ENCODE data around the gene GSKIP. TPM values are rescaled to one million over a fixed set of nuclear protein-coding genes. Genes with fewer than 3 reads are reported as not detected.

Gene GSKIP
- total and polyA plus RNA-seq, 7 donors = 13.2 to 251 (median 30.7) TPM

GRCh38 chr14:96391293-96392118 is 28.2 kb downstream of the GSKIP start:
- intact Hi-C loops (cut with DNase I) = loop anchor here (1.0 kb wide), 1 partner anchor 27 kb away; no protein-coding TSS in a partner anchor
- peaks cover 0 to under 1% (median 0%) of the 10 kb centered on the region in 4 donors for H3K36me3 ChIP-seq
- H3K27ac ChIP-seq = peak overlapping the region; percentile 69 to 79 (median 76)
- DNase-seq = peak; percentile 98
- TF ChIP-seq POLR2AphosphoS5 (IDR thresholded peaks at IDR 0.05) (peak in 3 of 4 donors; percentile 6 to 47 (median 17)), POLR2A (IDR thresholded peaks at IDR 0.05) (no peak)
- H3K4me1 ChIP-seq = peaks cover 0 to 15% (median 11%) of the 10 kb centered on the region in 4 donors
- 1% methylated on average over 79 of the region's 79 CpGs for whole genome bisulfite sequencing, 2 donors
- no peaks in the 10 kb centered on the region for H3K27me3 ChIP-seq
- peak overlapping the region; percentile 62 to 73 (median 68) for H3K4me3 ChIP-seq
- H3K9me3 ChIP-seq = no peaks in the 10 kb centered on the region

DNA sequence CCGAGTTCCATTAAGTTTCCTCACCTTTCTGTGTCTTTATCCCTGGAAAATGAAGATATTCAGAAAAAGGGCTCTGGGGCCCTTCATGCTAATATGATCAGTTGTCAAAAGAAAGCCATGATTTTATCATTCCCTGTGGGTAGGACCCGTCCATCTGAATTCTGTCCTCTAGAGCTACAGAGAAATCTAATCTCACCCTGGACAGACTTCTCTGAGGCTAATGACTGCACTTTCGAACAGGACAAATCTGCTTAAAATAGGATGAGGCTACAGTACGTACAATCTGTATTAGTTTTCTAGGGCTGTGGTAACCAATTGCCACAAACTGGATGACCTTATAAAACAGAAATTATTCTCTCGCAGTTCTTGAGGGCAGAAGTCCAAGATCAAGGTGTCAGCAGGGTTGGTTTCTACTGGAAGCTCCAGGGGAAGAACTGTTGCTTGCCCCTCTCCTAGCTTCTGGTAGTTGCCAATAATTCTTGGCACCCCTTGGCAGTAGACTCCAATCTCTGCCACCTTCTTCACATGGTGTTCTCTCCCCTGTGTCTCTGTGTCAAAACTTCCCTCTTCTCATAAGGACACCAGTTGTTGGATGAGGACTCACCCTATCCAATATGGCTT is 29.9 kb downstream of the GSKIP start:
- TF ChIP-seq, protein P1, sequence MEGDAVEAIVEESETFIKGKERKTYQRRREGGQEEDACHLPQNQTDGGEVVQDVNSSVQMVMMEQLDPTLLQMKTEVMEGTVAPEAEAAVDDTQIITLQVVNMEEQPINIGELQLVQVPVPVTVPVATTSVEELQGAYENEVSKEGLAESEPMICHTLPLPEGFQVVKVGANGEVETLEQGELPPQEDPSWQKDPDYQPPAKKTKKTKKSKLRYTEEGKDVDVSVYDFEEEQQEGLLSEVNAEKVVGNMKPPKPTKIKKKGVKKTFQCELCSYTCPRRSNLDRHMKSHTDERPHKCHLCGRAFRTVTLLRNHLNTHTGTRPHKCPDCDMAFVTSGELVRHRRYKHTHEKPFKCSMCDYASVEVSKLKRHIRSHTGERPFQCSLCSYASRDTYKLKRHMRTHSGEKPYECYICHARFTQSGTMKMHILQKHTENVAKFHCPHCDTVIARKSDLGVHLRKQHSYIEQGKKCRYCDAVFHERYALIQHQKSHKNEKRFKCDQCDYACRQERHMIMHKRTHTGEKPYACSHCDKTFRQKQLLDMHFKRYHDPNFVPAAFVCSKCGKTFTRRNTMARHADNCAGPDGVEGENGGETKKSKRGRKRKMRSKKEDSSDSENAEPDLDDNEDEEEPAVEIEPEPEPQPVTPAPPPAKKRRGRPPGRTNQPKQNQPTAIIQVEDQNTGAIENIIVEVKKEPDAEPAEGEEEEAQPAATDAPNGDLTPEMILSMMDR (IDR thresholded peaks at IDR 0.05) = no peak
- TF ChIP-seq POLR2A (IDR thresholded peaks at IDR 0.05) = no peak
- TF ChIP-seq POLR2AphosphoS5 (IDR thresholded peaks at IDR 0.05) = no peak
- no peak for TF ChIP-seq EP300 (IDR thresholded peaks at IDR 0.05)
- H3K9me3 ChIP-seq = no peaks in the 10 kb centered on the region
- no peak overlapping the region for H3K4me3 ChIP-seq
- DNase-seq = no peak
- intact Hi-C loops (cut with DNase I) = no loop called here
- no peaks in the 10 kb centered on the region for H3K27me3 ChIP-seq
- H3K4me1 ChIP-seq = peaks cover 0 to 15% (median 11%) of the 10 kb centered on the region in 4 donors
- H3K27ac ChIP-seq = peak overlapping the region in 1 of 4 donors; percentile 79
- no peaks in the 10 kb centered on the region for H3K36me3 ChIP-seq
- 81 to 91% methylated on average over 5 of the region's 5 CpGs for WGBS, 2 donors

DNA sequence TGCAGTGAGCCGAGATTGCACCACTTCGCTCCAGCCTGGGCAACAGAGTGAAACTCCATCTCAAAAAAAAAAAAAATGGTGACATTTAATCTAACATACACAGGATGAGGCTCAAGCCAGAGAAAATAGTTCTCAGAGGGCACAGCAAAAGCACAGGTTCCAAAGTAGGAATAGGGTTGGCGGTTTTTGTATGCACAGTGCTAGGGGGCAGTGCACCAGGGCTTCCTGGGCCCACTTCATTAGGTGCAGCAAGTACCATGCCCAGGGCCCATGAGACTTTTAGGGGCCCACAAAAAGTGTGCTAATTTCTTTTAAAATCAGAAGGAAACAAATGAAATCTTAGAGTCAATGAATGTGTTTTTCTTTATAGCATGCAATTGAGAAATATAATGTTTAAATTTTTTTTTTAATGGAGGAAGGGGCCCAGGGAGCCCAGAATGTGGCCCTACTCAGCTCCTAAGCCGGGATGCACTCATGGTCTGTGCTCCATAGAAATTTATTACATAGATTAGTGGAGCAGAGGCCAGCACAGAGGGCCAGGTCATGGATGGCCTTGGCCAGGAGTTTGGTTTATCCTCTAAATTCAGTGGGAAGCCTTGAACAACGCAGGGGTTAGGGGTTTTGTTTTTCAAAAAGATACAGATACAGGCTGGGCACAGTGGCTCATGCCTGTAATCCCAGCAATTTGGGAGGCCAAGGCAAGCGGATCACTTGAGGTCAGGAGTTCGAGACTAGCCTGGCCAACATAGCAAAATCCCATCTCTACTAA is 30.9 kb downstream of the GSKIP start:
- 92 to 93% methylated on average over 7 of the region's 7 CpGs for WGBS, 2 donors
- H3K9me3 ChIP-seq = no peaks in the 10 kb centered on the region
- no peak for TF ChIP-seq POLR2A (IDR thresholded peaks at IDR 0.05)
- TF ChIP-seq, protein P1 (IDR thresholded peaks at IDR 0.05) = no peak
- no peak for TF ChIP-seq EP300 (IDR thresholded peaks at IDR 0.05)
- no peak for TF ChIP-seq POLR2AphosphoS5 (IDR thresholded peaks at IDR 0.05)
- H3K27me3 ChIP-seq = no peaks in the 10 kb centered on the region
- no peak overlapping the region for H3K27ac ChIP-seq
- H3K4me1 ChIP-seq = peaks cover 0 to 15% (median 11%) of the 10 kb centered on the region in 4 donors
- DNase-seq = no peak
- no peaks in the 10 kb centered on the region for H3K36me3 ChIP-seq
- intact Hi-C loops (cut with DNase I) = no loop called here
- no peak overlapping the region for H3K4me3 ChIP-seq

DNA sequence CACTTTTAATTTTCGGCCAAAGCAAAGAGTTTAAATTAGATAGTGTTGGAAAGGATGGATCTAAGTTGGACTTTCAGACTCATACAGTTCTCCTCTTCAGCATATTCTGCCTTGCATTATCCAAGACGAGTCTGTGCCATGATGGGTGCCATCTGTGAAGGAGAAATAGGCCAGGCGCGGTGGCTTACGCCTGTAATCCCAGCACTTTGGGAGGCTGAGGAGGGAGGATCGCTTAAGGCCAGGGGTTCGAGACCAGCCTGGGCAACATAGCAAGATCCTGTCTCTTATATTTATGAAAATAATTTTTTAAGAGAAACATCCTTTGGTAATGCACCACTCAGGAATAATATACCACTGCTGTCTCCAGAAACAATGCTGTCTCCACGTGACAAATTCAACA is 35.1 kb downstream of the GSKIP start:
- Histone ChIP-seq H3K27me3 (no peaks in the 10 kb centered on the region), H3K27ac (no peak overlapping the region), H3K9me3 (no peaks in the 10 kb centered on the region), H3K36me3 (no peaks in the 10 kb centered on the region), H3K4me3 (no peak overlapping the region), H3K4me1 (no peaks in the 10 kb centered on the region)
- DNase-seq = no peak
- intact Hi-C loops (cut with DNase I) = no loop called here
- TF ChIP-seq, protein P1 (IDR thresholded peaks at IDR 0.05) = no peak
- TF ChIP-seq POLR2A (IDR thresholded peaks at IDR 0.05) (no peak), EP300 (IDR thresholded peaks at IDR 0.05) (no peak), POLR2AphosphoS5 (IDR thresholded peaks at IDR 0.05) (no peak)
- WGBS, 2 donors = 94 to 96% methylated on average over 8 of the region's 8 CpGs

Measured in sigmoid colon (tissue), 7 donors.